EH (cell line): Measurements from ENCODE around the gene PHYKPL.
"Not testable (repeated sequence)": the region's sequence is repeated elsewhere in the genome, so short reads cannot be mapped to it uniquely, and the experiment has no call there.

ENCODE experiments used
- DNase-seq: peaks from one replicate; pipeline ENCODE4 v3.0.0-alpha.2; 2015; ENCODE audit warnings: low read depth

The PHYKPL gene

GRCh38 chr5:178264044-178264443 lies 31.4 kb upstream of the PHYKPL start:
- DNase-seq: no peak

DNA sequence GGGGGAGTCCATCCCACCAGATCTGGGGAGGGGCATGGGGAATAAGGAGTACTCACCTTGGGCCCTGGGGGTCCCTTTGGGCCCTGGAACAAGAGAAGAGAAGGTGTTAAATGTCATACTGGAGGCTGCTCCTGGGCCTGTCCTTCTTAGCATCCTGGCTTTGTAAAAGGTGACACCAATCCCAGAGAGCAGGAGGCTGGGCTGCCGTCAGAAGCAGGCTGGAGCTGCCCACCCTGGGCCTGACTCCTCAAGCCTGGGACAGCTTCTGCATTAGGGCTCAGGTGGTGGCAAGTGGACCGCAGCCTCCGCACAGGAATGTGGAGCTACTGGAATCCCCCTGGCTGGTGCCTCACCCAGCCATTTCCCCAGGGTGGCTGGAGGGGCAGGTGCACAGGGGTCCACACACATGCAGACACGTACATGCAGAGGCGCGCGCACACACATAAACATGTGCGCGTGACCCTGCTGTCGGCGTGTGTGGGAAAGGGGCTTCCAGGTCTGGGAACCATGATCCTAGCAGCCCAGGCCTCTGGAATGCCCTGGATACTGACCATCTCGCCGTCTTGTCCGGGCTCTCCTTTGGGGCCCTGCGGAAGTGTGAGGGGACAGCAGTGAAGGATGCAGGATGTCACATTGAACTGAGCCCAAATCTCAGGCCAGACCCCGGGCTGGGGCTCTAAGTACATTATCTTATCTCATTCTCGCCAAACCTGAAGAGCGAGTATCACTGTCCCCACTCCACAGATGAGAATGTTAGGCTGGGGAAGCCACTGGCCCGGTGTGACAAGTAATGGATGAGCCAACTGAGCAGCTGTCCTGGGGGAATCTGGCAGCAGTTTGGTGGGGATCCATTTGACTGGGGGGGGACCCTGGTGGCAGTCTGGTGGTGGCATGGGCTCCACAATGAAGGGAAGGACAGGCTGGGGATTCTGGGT lies 29.3 kb upstream of the PHYKPL start:
- no peak for DNase-seq

DNA sequence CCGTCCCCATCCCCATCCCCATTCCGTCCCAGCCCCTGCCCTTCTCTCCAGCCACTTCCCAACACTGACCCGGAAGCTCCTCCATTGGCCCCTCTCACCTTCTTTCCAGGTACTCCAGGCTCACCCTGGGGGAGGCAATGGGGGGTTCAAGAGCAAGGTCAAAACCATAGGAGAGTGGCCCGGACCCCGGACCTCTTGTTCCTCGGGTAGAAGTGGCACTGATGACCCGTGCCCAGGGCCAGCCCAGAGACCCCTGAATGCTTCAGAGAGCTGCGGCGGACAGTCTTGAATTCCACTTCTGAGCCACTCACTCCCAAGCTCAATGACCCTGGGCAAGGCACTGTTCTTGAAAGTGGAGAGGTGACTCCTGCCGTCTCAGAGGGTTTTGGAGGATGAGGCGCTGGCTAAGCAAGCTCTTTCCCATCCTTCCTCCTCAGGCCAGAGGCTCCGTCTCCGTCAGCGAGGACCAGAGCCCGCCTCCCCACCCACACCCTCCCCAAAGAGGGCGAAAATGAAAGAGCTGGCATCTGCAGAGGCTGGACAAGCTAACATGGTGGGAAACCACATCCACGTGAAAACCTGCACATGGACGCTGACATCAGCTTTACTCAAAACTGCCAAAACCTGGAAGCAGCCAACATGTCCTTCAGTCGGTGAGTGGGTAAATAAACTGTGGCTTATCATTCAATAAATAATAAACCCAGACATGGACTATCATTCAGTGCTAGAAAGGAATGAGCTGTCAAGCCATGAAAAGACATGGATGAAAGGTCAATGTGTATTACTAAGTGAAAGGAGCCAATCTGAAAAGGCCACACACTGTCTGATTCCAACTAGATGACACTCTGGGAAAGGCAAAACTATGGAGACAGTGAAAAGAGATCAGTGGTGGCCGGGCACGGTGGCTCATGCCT lies 27.3 kb upstream of the PHYKPL start:
- no peak for DNase-seq

DNA sequence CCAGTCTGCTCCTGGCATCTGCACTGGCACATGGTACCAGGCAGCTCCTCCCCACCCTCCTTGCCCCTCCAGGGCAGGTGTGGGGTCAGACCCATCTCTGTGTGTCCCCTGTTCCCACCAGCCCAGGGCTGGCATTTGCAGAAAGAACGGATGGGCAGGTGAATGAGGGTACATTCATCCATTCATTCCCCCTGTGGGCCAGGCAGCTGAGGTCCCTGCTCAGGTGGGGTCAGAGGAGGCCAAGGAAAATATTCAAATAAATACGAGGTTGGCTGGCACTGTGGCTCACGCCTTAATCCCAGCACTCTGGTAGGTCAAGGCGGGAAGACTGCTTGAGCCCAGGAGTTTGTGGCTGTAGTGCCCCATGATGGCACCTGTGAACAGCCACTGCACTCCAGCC lies 25.0 kb upstream of the PHYKPL start:
- DNase-seq: no peak

GRCh38 chr5:178256746-178257145 lies 24.1 kb upstream of the PHYKPL start:
- no peak for DNase-seq

- DNase-seq: not testable (repeated sequence)
Measured at GRCh38 chr5:178253632-178254031, 21.0 kb upstream of the PHYKPL start.

DNA sequence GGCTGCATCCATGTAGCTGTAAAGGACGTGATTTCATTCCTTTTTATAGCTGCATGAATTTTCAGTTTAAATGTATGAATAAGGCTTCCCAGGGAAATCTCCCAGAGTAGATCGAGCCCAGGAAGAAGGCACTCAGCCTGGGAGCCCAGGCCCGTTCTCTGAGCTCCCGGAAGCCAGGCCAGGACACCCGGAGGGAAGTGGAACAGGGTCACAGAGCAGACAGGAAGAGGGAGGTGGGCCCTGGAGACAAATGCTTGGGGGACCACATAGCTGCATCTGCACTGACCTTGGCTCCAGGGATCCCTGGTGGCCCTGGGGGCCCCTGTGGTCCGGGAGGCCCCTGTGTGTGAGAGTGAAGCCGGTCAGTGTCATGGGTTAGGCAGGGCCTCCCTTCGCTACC lies 19.7 kb upstream of the PHYKPL start:
- no peak for DNase-seq

DNA sequence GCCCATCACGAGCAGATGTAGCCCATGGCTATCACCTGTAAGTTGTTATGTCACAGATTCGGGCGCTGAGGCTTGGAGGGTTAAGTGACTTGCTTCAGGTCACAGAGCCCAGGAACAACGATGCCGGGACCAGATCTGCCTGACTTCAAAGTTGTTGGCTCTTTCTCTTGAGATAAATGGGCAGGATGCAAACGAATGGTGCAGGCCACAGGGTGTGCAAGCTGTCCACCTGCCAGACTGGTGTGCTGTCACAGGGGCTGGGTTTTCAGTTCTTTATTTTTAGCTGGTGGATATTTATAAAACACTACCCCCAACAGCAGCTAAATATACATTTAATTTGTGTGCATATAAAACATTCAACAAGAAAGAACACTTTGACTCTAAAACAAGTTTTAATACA lies 17.7 kb upstream of the PHYKPL start:
- no peak for DNase-seq

DNA sequence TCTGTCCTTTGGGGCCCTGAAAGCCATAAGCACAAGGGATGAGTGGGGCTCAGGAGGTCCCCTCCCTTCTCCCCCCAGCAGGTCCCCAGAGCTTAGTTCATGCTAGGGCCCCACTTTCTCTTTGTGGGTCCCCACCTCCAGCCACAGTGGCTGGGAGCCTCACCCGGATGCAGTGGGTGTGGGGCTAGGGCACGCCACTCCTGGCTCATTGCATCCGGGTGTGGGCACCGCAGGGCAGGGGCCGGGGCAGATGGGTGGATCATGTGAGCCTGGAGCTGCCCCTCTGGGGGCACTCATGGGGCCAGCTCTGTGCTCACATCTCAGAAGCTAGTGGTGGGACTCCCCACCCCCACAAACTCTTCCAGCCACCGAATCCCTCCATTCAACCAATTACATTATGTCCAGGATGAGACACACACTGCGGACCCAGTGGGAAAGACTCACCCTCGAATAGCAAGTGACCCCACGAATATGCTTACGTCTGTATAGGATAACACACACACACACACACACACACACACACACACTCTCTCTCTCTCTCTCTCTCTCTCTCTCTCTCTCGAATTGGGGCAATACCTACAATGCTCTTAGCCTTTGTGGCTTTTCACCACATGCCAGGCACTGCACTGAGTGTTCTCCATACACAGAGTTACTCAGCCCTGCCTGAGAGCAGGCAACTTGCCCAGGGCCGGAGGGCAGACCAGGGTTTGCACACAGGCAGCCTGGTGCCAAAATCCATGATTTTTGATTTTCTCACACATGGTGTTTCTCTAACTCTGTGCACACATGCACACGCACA lies 16.8 kb upstream of the PHYKPL start:
- DNase-seq: peak; percentile 59

DNA sequence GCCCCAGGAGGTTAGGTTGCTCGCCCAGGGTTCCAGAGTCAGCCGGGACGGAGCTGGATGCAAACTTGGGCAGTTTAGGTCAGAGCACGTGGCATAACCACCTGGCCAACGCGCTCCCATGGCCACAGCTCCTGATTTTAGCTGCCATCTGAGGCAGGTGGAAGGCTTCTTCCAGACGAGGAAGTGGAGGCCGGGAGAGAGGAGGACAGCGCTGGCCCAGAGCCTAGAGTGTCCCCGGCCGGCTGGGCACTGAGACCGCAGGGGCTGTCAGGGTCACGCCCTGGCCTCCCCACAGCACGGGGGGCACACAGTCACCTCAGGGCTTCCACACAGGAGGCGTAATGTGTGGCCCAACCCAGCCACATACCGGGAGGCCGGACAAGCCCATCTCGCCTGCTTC lies 16.1 kb upstream of the PHYKPL start:
- DNase-seq: no peak

DNA sequence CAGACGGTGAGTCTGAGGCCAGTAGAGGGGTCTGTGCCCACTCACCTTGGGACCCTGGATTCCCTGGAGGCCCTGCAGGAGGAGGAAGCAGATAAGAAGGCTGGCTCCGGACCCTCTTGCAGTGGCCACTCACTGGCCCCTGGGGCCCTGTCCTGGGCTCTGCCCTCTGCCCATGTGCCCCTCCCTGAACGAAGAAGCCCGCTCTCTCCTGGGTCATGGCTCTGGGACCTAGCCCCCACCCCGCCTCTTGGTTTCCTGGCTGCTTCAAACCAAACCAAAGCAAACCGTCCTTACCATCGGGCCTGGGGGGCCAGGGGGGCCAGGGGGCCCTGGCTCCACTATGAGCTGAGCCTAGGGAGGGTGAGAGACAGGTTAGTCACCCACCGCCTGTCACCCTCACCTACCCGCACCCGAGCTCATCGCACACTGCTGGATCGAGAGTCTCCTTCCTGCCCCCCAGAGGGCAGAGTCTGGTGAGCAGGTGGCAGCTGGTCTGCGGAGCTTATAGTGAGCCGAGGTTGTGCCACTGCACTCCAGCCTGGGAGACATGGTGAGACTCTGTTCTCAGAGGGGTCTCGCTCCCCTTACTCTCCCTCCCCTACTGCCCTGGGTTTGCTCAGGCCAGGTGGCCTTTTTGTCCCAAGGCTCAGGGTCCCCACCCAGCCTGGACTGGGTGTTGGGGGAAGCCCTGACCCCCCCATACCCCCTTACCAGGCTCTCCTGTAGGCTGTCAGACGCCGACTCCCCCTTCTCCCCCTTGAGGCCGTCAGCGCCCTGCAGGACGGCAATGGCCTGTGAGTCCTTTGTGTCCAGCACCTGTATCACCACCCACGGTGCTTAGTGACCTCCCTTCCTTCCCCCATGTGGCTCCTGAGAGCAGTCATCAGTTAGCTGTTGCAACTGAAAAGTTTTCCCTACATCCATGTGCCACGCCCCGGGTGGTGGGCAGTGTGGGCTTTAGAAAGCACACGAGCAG lies 15.2 kb upstream of the PHYKPL start:
- no peak for DNase-seq

DNA sequence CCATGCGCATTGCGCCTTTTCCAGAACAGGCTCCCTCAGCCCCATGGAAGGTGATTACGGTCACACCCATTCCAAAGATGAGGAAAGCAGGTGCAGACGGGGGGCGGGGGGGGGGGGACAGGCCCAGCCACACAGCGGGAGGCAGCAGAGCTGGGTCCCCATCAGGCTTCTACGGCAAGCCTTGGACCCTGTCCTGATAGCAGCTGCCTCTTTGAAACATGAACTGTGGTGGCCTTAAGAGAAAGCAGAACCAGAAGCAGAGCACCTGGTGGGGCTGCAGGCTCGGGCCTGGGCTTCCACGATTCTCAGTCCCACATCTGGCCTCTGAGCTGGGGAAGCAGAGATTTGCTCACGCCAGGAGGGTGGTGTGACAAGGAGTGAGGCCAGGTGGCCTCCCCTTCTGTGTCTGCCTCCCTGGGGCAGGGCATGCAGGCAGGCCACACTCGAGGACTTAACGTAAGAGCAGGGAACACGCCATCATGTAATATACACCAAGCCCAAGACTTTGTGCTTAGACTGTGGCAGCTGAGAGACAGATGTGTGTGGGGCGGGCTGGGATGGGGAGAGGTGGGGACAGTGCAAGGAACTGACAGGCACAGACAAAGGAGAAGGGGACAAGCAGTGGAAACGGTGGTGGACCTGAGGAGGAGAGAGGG lies 14.2 kb upstream of the PHYKPL start:
- no peak for DNase-seq

- no peak for DNase-seq
Measured at GRCh38 chr5:178245389-178245788, 12.8 kb upstream of the PHYKPL start.

GRCh38 chr5:178244576-178244975 lies 12.0 kb upstream of the PHYKPL start:
- DNase-seq: no peak

- no peak for DNase-seq
Measured at GRCh38 chr5:178242416-178242815, 9.8 kb upstream of the PHYKPL start.

GRCh38 chr5:178241688-178242231 lies 9.2 kb upstream of the PHYKPL start:
- DNase-seq: no peak

GRCh38 chr5:178241231-178241663 lies 8.6 kb upstream of the PHYKPL start:
- no peak for DNase-seq

GRCh38 chr5:178240766-178241165 lies 8.2 kb upstream of the PHYKPL start:
- no peak for DNase-seq

- DNase-seq: no peak
Measured at GRCh38 chr5:178240341-178240741, 7.7 kb upstream of the PHYKPL start.
